ENCODE data around the gene SIAH1. TPM values are rescaled to one million over a fixed set of nuclear protein-coding genes. Genes with fewer than 3 reads are reported as not detected.

The SIAH1 gene
- total and polyA plus RNA-seq, 9 of the 15 experiments (the other 6 are each of a cell fraction or from before 2014, with no cell fraction given): 4.1 to 14.3 (median 12.5) TPM

DNA sequence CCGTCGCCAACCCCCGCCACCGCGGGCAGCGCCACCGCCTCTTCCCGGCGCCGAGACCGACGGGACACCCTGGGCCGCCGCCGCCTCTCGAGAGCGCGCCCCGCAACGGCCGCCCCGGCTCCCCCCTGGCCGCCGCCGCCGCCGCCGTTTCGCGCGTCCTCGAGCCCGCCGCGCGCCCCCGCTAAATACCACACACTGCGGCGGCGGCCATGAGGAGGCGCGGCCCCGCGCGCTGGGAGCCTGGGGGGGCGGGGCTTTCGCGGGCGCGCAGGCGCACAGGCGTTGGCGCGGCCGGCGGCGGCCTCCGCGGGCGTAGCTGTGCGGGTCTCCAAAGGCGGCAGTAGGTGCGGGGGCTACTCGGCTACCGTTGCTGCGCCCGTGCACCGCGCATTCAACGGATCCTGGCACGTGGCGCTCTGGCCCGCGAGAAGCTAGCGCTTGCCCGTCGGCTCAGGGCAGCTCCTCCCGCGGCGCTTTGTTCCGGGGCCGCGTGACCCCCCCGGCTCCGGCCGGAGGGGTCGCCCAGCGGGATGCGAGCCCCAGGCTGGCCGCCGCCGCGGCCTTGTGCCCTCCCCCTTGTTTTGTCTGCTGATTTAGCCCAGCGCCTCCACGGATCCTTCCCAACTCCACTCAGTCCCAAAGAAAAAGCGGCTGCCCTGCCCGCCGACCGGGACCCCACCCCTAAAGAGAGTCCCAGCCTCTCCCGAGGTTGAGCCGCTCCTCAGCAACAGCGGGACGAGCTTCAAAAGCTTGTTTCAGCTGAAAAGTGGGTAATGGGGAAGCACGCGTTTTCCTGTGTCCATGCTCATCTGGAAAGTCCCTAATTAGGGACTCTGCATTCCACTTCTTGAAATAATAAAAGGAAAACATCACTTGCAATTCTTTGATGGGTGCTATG is at the start of gene SIAH1 (continued):
- TF ChIP-seq, protein P1, sequence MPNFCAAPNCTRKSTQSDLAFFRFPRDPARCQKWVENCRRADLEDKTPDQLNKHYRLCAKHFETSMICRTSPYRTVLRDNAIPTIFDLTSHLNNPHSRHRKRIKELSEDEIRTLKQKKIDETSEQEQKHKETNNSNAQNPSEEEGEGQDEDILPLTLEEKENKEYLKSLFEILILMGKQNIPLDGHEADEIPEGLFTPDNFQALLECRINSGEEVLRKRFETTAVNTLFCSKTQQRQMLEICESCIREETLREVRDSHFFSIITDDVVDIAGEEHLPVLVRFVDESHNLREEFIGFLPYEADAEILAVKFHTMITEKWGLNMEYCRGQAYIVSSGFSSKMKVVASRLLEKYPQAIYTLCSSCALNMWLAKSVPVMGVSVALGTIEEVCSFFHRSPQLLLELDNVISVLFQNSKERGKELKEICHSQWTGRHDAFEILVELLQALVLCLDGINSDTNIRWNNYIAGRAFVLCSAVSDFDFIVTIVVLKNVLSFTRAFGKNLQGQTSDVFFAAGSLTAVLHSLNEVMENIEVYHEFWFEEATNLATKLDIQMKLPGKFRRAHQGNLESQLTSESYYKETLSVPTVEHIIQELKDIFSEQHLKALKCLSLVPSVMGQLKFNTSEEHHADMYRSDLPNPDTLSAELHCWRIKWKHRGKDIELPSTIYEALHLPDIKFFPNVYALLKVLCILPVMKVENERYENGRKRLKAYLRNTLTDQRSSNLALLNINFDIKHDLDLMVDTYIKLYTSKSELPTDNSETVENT (CRISPR knock-in tag; IDR thresholded peaks at IDR 0.05): no peak; the same call in none of the 2 replicates
- TF ChIP-seq RHOXF2B (CRISPR knock-in tag; conservative IDR thresholded peaks at IDR 0.05): no peak
- no peak for TF ChIP-seq TARDBP (IDR thresholded peaks at IDR 0.05)
- TF ChIP-seq ZZZ3 (IDR thresholded peaks at IDR 0.05): no peak
- TF ChIP-seq DPF2 (IDR thresholded peaks at IDR 0.05): 0 out of 2 replicates have a peak, but pooled peaks have one; percentile 26
- TF ChIP-seq SMARCB1 (IDR thresholded peaks at IDR 0.05; ENCODE audit: insufficient read length, low read depth): no peak
- TF ChIP-seq GABPA (tag; conservative IDR thresholded peaks at IDR 0.05; ENCODE audit: low read depth): no peak; the same call in 1 of the 2 replicates
- no peak for TF ChIP-seq SMAD1 (IDR thresholded peaks at IDR 0.05; ENCODE audit: low read depth, low read length, partially characterized antibody)
- TF ChIP-seq SMAD2 (IDR thresholded peaks at IDR 0.05; ENCODE audit: low read depth, low read length): no peak
- no peak for TF ChIP-seq USF2 (CRISPR knock-in tag; IDR thresholded peaks at IDR 0.05)
- no peak for TF ChIP-seq RAD51 (IDR thresholded peaks at IDR 0.05; ENCODE audit: borderline replicate concordance, low read depth)
- TF ChIP-seq GTF2A2 (tag; IDR thresholded peaks at IDR 0.05): no peak
- no peak for TF ChIP-seq ZKSCAN1 (IDR thresholded peaks at IDR 0.05; ENCODE audit: low read depth, low read length)
- TF ChIP-seq DMBX1 (CRISPR knock-in tag; IDR thresholded peaks at IDR 0.05; ENCODE audit: borderline replicate concordance): peak; percentile 71; the same call in 1 of the 2 replicates
- TF ChIP-seq ZNF518B (CRISPR knock-in tag; IDR thresholded peaks at IDR 0.05): no peak
- no peak for TF ChIP-seq RBM14 (IDR thresholded peaks at IDR 0.05; ENCODE audit: borderline replicate concordance, insufficient read depth, low read depth, low read length)
- 0 out of 2 replicates have a peak, but pooled peaks have one; percentile 16 for TF ChIP-seq CHD2 (IDR thresholded peaks at IDR 0.05; ENCODE audit: low read depth, low read length)
- TF ChIP-seq ZNF23 (CRISPR knock-in tag; IDR thresholded peaks at IDR 0.05): no peak
- no peak for TF ChIP-seq ZBED1 (IDR thresholded peaks at IDR 0.05)
- no peak for TF ChIP-seq CBX5 (IDR thresholded peaks at IDR 0.05; ENCODE audit: borderline replicate concordance, low read depth)

All from K562 (cell line).